Esophagus (tissue), 2 donors: ENCODE results near the gene DMXL2. TPM values are rescaled to one million over a fixed set of nuclear protein-coding genes. Genes with fewer than 3 reads are reported as not detected.
A peak's percentile ranks its signal among the peaks of the same experiment; 100 is the strongest.

ENCODE experiments used
- H3K27ac ChIP-seq, 2 donors: one replicate each; pipeline ENCODE4 v1.5.1; 2013; ENCODE audit warnings: low read depth in 2 of 2, mild to moderate bottlenecking in 2 of 2, inconsistent platforms in 1 of 2, low read length in 1 of 2, moderate library complexity in 1 of 2
- H3K27me3 ChIP-seq, 2 donors: one replicate each; pipeline ENCODE4 v1.6.1; 2013; ENCODE audit warnings: low read length in 2 of 2, control low read depth in 1 of 2, mild to moderate bottlenecking in 1 of 2; ENCODE audit not compliant: insufficient read depth in 2 of 2, control insufficient read depth in 1 of 2
- H3K36me3 ChIP-seq, 2 donors: one replicate each; pipeline ENCODE4 v1.6.1; 2013; ENCODE audit warnings: low read length in 1 of 2; ENCODE audit not compliant: control insufficient read depth in 2 of 2, insufficient read depth in 2 of 2
- H3K4me1 ChIP-seq, 2 donors: one replicate each; pipeline ENCODE4 v1.6.1; 2013; ENCODE audit warnings: low read length in 1 of 2; ENCODE audit not compliant: control insufficient read depth in 2 of 2, insufficient read depth in 2 of 2
- H3K4me3 ChIP-seq, 2 donors: one replicate each; pipeline ENCODE4 v1.5.1; 2013; ENCODE audit warnings: low read length in 2 of 2, mild to moderate bottlenecking in 2 of 2, low read depth in 1 of 2, moderate library complexity in 1 of 2
- H3K9me3 ChIP-seq, 2 donors: one replicate each; pipeline ENCODE4 v1.6.1; 2013; ENCODE audit warnings: mild to moderate bottlenecking in 2 of 2, low read depth in 1 of 2, low read length in 1 of 2, moderate library complexity in 1 of 2; ENCODE audit not compliant: control insufficient read depth in 2 of 2, insufficient read depth in 1 of 2
- WGBS, 2 donors: extraction: QIAGEN DNeasy Blood & Tissue Kit; methylation state at CpG; one replicate each; pipeline ENCODE4 v1.1.7; 2013; 5-methylcytosine and 5-hydroxymethylcytosine counted together
- polyA plus RNA-seq, 2 donors: library from polyadenylated mRNA; stranded (reverse); fragments of 200-250 nt; gene quantifications; one replicate each; pipeline ENCODE4 v1.2.3, GENCODE V29; 2013
- donor health status: healthy with polysubstance abuse.
- donor health status: Bipolar disorder and iron deficiency.

The DMXL2 gene
- polyA plus RNA-seq, 2 donors = 4.8 to 6.5 TPM

DNA sequence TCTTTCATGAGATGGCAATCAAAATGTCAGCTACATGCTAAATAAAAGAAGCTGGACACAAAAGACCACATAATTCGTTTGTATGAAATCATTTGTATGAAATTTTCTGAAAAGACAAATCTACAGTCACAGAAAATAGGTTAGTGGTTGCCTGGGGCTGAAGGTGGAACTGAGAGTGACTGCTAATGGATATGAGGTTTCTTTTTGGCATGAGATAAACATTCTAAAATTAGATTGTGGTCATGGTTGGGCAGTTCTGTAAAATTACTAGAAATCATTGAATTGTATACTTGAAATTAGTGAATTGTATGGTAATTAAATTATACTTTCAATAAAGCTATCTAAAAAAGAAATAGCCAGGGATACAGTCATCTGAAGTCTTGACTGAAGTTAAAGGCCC is 2.7 kb upstream of the DMXL2 start:
- no peaks in the 10 kb centered on the region for H3K27me3 ChIP-seq
- WGBS, 2 donors = 31 to 37% methylated on average over 1 of the region's 1 CpG
- H3K27ac ChIP-seq = no peak overlapping the region
- no peaks in the 10 kb centered on the region for H3K9me3 ChIP-seq
- H3K36me3 ChIP-seq = no peaks in the 10 kb centered on the region
- no peak overlapping the region for H3K4me3 ChIP-seq
- peaks cover 0 to 2% of the 10 kb centered on the region in 2 donors for H3K4me1 ChIP-seq

DNA sequence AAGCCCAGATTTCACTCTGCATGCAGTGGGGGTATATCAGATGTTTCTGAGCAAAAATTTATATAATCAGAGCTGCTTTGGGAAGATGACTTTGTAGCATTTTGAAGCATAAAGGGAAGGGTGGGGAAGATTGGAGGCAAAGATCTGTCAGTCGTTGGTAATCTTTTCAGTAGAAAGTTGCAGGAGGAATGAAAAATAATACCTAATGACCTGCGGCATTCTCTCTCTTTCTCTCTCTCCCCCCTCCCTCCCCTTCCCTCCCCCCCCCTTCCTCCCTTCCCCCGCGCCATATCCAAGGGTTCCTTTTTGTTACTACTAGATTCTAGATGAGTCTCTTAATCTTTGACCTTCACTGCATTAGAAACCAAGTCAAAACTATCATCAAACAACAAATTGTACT is 1.5 kb upstream of the DMXL2 start:
- 64 to 73% methylated on average over 2 to 4 of the region's 4 CpGs for WGBS, 2 donors
- H3K4me1 ChIP-seq = peaks cover 0 to 2% of the 10 kb centered on the region in 2 donors
- no peaks in the 10 kb centered on the region for H3K36me3 ChIP-seq
- no peaks in the 10 kb centered on the region for H3K9me3 ChIP-seq
- H3K27me3 ChIP-seq = no peaks in the 10 kb centered on the region
- H3K27ac ChIP-seq = no peak overlapping the region
- no peak overlapping the region for H3K4me3 ChIP-seq

DNA sequence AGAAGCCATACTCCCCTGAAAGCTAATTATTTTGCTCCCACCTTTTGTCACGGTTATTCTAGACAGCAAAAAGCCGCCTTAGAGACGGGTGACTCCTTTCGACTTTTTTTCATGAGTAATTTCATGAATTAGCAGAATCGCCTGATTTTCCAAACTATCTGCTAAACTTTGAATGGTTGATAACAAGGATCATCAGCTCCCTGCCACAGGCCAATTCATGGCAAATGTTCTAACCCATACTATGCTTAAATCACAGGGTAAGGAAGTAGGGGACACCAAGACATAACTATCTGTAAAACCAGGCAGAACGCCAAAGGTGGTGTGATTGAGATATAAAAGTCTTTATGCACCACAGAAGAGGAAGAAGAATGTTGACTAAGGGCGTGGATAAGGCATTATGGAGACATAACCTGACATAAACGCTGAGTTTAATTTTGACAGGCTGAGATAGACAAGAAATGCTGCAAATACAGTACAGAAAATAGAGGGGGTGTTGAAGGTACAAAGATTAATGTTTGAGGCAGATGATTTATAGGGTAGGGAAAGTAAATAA is 891 bp upstream of the DMXL2 start:
- H3K27ac ChIP-seq = no peak overlapping the region
- H3K27me3 ChIP-seq = no peaks in the 10 kb centered on the region
- 12 to 13% methylated on average over 8 of the region's 8 CpGs for WGBS, 2 donors
- peaks cover 0 to 2% of the 10 kb centered on the region in 2 donors for H3K4me1 ChIP-seq
- H3K9me3 ChIP-seq = no peaks in the 10 kb centered on the region
- peak overlapping the region in 1 of 2 donors; percentile 78 for H3K4me3 ChIP-seq
- no peaks in the 10 kb centered on the region for H3K36me3 ChIP-seq

DNA sequence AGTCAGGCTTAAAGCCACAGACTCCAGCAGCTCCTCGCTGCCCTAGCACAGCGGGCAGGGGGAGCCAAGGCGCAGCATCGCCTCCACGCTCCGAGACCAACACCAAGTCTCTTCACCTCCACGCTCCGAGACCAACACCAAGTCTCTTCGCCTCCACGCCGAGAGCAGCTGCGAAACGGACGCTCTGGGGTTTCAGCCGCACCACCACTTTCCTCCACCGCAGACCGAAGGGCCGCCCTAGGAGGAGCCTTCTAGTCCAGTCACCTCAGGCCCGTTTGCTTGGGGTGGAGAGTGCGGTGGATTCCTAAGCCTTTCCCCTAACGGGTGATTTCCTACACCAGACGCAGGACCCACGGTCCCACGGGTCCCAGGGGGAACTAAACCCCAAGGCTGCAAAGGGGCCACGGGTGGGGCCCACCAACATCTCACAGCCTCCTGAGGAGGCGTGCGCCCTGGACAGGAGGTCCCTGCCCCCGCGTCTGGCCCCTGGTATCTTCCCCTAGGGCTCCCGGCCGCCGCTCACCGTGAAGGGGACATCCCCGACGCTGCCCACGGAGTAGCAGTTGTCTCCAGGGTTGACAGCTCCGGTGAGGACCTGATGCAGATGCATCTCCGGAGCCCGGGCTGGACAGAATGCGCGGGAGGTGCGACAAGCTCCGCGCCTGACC is 501 bp downstream of the DMXL2 start:
- H3K4me1 ChIP-seq = peaks cover 0 to 2% of the 10 kb centered on the region in 2 donors
- H3K4me3 ChIP-seq = peak overlapping the region; percentile 78 to 79
- no peaks in the 10 kb centered on the region for H3K36me3 ChIP-seq
- H3K27ac ChIP-seq = peak overlapping the region; percentile 40 to 65
- H3K9me3 ChIP-seq = no peaks in the 10 kb centered on the region
- 1% methylated on average over 44 of the region's 44 CpGs for WGBS, 2 donors
- H3K27me3 ChIP-seq = no peaks in the 10 kb centered on the region

DNA sequence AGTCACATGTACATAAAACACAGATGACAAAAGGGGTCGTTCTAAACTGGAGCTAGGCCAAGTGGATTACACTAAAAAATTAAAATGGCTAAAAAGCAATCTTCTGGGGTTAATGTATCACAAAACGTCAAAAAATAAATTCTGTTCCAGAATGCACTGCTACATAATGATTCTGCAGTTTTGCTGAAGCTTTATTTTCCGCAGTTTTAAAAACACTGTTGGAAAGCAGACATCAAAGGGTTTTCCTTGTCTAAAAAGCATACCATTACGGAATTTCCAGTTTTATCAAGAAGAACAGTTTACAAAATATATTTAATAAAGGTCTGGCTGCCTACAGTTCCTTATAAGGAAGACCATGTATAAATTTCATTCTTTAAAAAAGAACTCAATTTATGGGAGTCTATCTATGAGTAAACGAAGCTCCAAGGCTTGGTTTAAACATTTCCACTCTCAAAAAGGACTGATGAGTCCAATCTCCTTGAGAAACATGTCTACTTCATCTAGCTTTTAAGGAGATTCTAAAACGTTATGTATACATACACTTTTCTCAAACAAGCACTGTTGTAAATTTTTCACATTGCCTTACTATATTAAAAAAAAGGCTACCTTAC is 1.3 kb downstream of the DMXL2 start:
- Histone ChIP-seq H3K27ac (no peak overlapping the region), H3K27me3 (no peaks in the 10 kb centered on the region), H3K9me3 (no peaks in the 10 kb centered on the region), H3K4me1 (peaks cover 0 to 2% of the 10 kb centered on the region in 2 donors), H3K36me3 (no peaks in the 10 kb centered on the region), H3K4me3 (peak overlapping the region in 1 of 2 donors; percentile 78)
- WGBS, 2 donors = 43 to 44% methylated on average over 6 of the region's 6 CpGs

DNA sequence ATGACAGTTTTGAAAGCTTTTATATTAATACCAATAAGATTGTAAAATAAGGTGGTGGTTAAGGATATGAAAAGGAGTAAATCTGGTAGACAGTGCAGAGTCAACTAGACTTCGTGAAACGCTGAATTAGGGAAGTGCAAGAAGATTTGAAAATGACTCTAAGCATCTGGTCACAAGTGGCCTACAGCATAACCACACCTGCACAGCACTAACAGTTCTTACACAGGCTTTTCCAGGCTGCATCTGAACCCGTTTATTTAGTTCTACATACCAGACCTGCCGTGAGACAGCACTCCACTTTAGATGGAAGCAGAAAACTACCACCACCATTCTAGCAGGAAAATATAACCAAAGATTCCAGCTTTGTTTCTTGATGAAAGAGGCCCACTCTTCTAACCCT is 1.9 kb downstream of the DMXL2 start:
- no peak overlapping the region for H3K4me3 ChIP-seq
- H3K9me3 ChIP-seq = no peaks in the 10 kb centered on the region
- H3K36me3 ChIP-seq = no peaks in the 10 kb centered on the region
- peaks cover 0 to 2% of the 10 kb centered on the region in 2 donors for H3K4me1 ChIP-seq
- no peaks in the 10 kb centered on the region for H3K27me3 ChIP-seq
- 66 to 75% methylated on average over 4 of the region's 4 CpGs for WGBS, 2 donors
- H3K27ac ChIP-seq = no peak overlapping the region

DNA sequence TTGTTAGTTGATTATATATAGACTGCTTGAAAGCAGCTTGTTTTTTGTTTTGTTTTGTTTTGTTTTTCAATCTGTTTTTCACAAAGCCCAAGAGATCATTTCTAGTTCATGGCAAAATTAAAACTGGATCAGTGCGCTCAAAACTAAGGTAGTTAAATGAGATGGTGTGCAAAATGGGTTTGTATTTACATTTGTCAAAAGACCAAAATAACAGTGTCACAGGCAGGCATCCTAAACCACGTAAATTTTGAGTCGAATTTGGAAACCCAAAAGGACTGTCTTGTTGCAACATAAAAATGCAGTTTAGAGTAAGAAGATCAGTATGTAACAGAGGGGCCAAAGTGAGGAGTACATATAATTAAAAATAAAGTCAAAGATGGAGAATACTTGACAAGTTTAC is 2.4 kb downstream of the DMXL2 start:
- Histone ChIP-seq H3K4me1 (peaks cover 0 to 2% of the 10 kb centered on the region in 2 donors), H3K27ac (no peak overlapping the region), H3K36me3 (no peaks in the 10 kb centered on the region), H3K27me3 (no peaks in the 10 kb centered on the region), H3K4me3 (no peak overlapping the region), H3K9me3 (no peaks in the 10 kb centered on the region)
- 82 to 93% methylated on average over 3 of the region's 3 CpGs for WGBS, 2 donors

DNA sequence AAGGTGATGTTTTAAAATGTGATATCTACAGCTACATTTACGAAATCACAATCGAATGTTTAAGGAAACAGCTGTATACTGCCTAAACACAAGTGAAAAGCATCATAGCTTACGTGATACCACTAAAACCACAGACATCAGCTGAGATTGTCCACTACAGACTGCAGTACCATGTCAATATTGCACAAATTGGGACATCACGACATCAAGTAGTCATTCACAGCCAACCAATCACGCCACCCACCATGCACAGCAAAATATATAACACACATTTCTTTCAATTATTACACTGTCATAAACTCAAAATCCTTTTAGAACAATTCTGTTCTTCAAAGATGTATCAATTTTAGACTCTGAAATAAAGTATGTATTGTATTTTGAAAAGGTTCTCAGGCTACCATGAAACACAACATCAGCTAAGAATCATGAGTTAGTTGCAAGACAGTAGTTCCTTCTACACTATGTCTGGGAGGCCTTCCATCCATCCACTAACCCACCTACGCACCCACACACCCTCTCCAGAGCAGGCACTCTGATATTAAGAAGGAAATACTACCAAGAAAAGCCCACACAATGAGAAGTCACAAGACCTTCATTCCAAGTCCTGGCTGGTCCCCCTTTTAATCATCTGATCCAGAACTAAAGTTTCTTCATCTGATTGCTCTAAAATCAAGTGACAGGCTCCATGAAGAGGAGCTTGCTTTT is 3.1 kb downstream of the DMXL2 start:
- H3K4me3 ChIP-seq = no peak overlapping the region

DNA sequence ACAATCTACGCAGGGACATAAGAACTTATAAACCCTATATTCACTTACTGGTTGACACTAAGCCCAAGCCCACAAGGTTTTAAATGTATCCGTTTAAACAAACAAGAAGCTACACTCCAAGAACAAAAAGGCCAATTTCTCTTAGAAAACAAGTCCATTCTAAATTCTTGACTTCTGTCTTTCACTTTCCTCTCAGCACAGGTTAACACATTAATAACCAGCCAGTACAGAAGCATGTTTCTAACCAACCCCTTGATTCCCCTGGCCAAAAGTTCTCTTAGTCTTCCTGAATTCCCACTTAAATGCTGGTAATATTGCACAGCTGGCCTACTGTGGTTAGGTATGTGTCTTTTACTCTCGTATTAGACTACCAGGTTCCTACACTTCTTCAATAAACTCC is 4.7 kb downstream of the DMXL2 start:
- WGBS, 2 donors = 70 to 79% methylated on average over 3 of the region's 3 CpGs
- no peak overlapping the region for H3K27ac ChIP-seq
- H3K36me3 ChIP-seq = no peaks in the 10 kb centered on the region
- H3K4me1 ChIP-seq = peaks cover 0 to 2% of the 10 kb centered on the region in 2 donors
- no peaks in the 10 kb centered on the region for H3K27me3 ChIP-seq
- no peaks in the 10 kb centered on the region for H3K9me3 ChIP-seq
- H3K4me3 ChIP-seq = no peak overlapping the region

More for the DNA sequence above, 3.1 kb downstream of the DMXL2 start:
- Histone ChIP-seq H3K27ac (no peak overlapping the region), H3K36me3 (no peaks in the 10 kb centered on the region), H3K27me3 (no peaks in the 10 kb centered on the region), H3K4me1 (peaks cover 0 to 2% of the 10 kb centered on the region in 2 donors), H3K9me3 (no peaks in the 10 kb centered on the region)
- 87 to 94% methylated on average over 6 of the region's 6 CpGs for WGBS, 2 donors
